HCT116 (cell line): Measurements from ENCODE around the gene HSD17B3. TPM values are rescaled to one million over a fixed set of nuclear protein-coding genes. Genes with fewer than 3 reads are reported as not detected.

ENCODE experiments used
- ATAC-seq: fragments of 200-7000 bp; cut with Tn5 transposase; 2 replicates; pipeline ENCODE4 v1.9.1; 2020; ENCODE audit warnings: mild to moderate bottlenecking, moderate library complexity
- BruUV-seq: library from RNA; stranded (reverse); fragments of 400-500 nt; replicated peaks from 2 replicates; lab custom pipeline; 2021; lab: Mats Ljungman, UMichigan
- CTCF ChIA-PET: fragments of 300-600 bp; sonication (Branson Sonifier 250); formaldehyde crosslinking; loops from one replicate; lab custom pipeline; 2021; ENCODE audit warnings: antibody characterized with exemption; lab: Charles Lee
- POLR2A ChIA-PET: fragments of 300-600, 350-600 bp; sonication (Branson Sonifier 250); formaldehyde crosslinking; loops from one replicate; lab custom pipeline; 2021; ENCODE audit warnings: antibody characterized with exemption; lab: Charles Lee
- RAD21 ChIA-PET, 2 experiments: fragments of 300-600 bp; sonication (Branson Sonifier 250); formaldehyde crosslinking; loops; one replicate each; lab custom pipeline; 2023; ENCODE audit warnings: low total read pairs in 2 of 2; ENCODE audit not compliant: uncharacterized antibody in 2 of 2, unreplicated experiment in 2 of 2, low non-redundant PET in 1 of 2; lab: Charles Lee
- DNase-seq: peaks from one replicate; pipeline ENCODE4 v3.0.0-alpha.2; 2010; ENCODE audit warnings: low read depth, low spot score
- H2AFZ ChIP-seq: fragments of 200-600 bp; shearing (Covaris generic), sonication (generic); 2 replicates; pipeline ENCODE4 v1.6.1; 2017; ENCODE audit warnings: low read depth, mixed run types, mixed read lengths, antibody characterized with exemption, low read length; ENCODE audit not compliant: poor library complexity, severe bottlenecking
- H3K27ac ChIP-seq: 2 replicates; pipeline ENCODE4 v1.5.1; 2012; ENCODE audit warnings: low read depth, low read length
- H3K27me3 ChIP-seq: fragments of 200-600 bp; sonication (generic); 2 replicates; pipeline ENCODE4 v1.6.1; 2016; ENCODE audit warnings: mixed run types, low read length, mixed read lengths; ENCODE audit not compliant: insufficient read depth
- H3K36me3 ChIP-seq, 2 experiments: fragments of 200-500 bp in 1 of 2; fragments of 200-600 bp in 1 of 2; sonication (Bioruptor generic) in 1 of 2; sonication (generic) in 1 of 2; 2 replicates each; pipeline versions ENCODE4 v1.5.1 to v1.6.1; 2014 to 2016; ENCODE audit warnings: low read length in 2 of 2, inconsistent platforms in 1 of 2, mixed read lengths in 1 of 2, mixed run types in 1 of 2; ENCODE audit not compliant: insufficient read depth in 2 of 2, control insufficient read depth in 1 of 2
- H3K4me1 ChIP-seq, 2 experiments: fragments of 200-600 bp in 1 of 2; sonication (generic) in 1 of 2; 2 replicates each; pipeline versions ENCODE4 v1.5.1 to v1.6.1; 2012 to 2017; ENCODE audit warnings: low read length in 2 of 2, inconsistent platforms in 1 of 2, mild to moderate bottlenecking in 1 of 2, mixed read lengths in 1 of 2, mixed run types in 1 of 2, moderate library complexity in 1 of 2; ENCODE audit not compliant: insufficient read depth in 2 of 2, control insufficient read depth in 1 of 2
- H3K4me2 ChIP-seq: fragments of 200-600 bp; sonication (generic); 2 replicates; pipeline ENCODE4 v1.6.1; 2017; ENCODE audit warnings: mixed run types, low read length, mixed read lengths
- H3K4me3 ChIP-seq, 2 experiments: fragments of 200-600 bp in 1 of 2; sonication (generic) in 1 of 2; replicated peaks in 1 of 2; 2 replicates each; pipeline ENCODE4 v1.5.1; 2011 to 2016; ENCODE audit warnings: low read length in 2 of 2, control low read depth in 1 of 2, low read depth in 1 of 2, mild to moderate bottlenecking in 1 of 2, mixed read lengths in 1 of 2, mixed run types in 1 of 2
- H3K79me2 ChIP-seq: fragments of 200-600 bp; sonication (generic); 2 replicates; pipeline ENCODE4 v1.6.1; 2017; ENCODE audit warnings: mild to moderate bottlenecking, mixed run types, low read length, moderate library complexity, mixed read lengths; ENCODE audit not compliant: insufficient read depth
- H3K9ac ChIP-seq: fragments of 200-600 bp; sonication (generic); 2 replicates; pipeline ENCODE4 v1.6.1; 2016; ENCODE audit warnings: low read length, mixed read lengths
- H3K9me2 ChIP-seq: fragments of 200-600 bp; sonication (generic), shearing (Covaris generic); 2 replicates; pipeline ENCODE4 v1.6.1; 2017; ENCODE audit warnings: mixed run types, mild to moderate bottlenecking, moderate library complexity; ENCODE audit not compliant: insufficient read depth
- H3K9me3 ChIP-seq, 2 experiments: fragments of 200-500 bp in 1 of 2; fragments of 200-600 bp in 1 of 2; sonication (Bioruptor generic) in 1 of 2; sonication (generic) in 1 of 2; 2 replicates each; pipeline ENCODE4 v1.6.1; 2014 to 2017; ENCODE audit warnings: low read length in 2 of 2, mixed read lengths in 2 of 2, inconsistent platforms in 1 of 2, low read depth in 1 of 2, mild to moderate bottlenecking in 1 of 2, mixed run types in 1 of 2, moderate library complexity in 1 of 2; ENCODE audit not compliant: control insufficient read depth in 1 of 2, insufficient read depth in 1 of 2
- H4K20me1 ChIP-seq: fragments of 200-600 bp; sonication (generic), shearing (Covaris generic); 2 replicates; pipeline ENCODE4 v1.6.1; 2017; ENCODE audit warnings: mixed run types, mild to moderate bottlenecking, moderate library complexity; ENCODE audit not compliant: insufficient read depth
- CEBPB ChIP-seq: IDR thresholded peaks from 2 replicates; pipeline ENCODE4 v1.6.1; 2012; ENCODE audit warnings: low read depth
- EGR1 ChIP-seq: IDR thresholded peaks from 2 replicates; pipeline ENCODE4 v1.6.1; 2012; ENCODE audit warnings: low read depth
- EZH2 ChIP-seq: fragments of 200-600 bp; sonication (generic); IDR thresholded peaks from 2 replicates; pipeline ENCODE4 v1.6.1; 2017; ENCODE audit warnings: antibody characterized with exemption, mixed run types
- EZH2phosphoT487 ChIP-seq: fragments of 200-600 bp; IDR thresholded peaks from 2 replicates; pipeline ENCODE4 v1.6.1; 2018; ENCODE audit warnings: antibody characterized with exemption, borderline replicate concordance
- JUND ChIP-seq: IDR thresholded peaks from 2 replicates; pipeline ENCODE4 v1.6.1; 2012
- RAD21 ChIP-seq: IDR thresholded peaks from 2 replicates; pipeline ENCODE4 v1.6.1; 2012; ENCODE audit warnings: low read depth, mild to moderate bottlenecking
- SRF ChIP-seq: IDR thresholded peaks from 2 replicates; pipeline ENCODE4 v1.6.1; 2012; ENCODE audit warnings: low read depth
- TCF7L2 ChIP-seq: IDR thresholded peaks from 2 replicates; pipeline ENCODE4 v1.7.0; 2011; ENCODE audit warnings: borderline replicate concordance, inconsistent platforms; ENCODE audit not compliant: insufficient read depth, insufficient read length; ENCODE audit errors: extremely low read depth
- YY1 ChIP-seq: IDR thresholded peaks from 2 replicates; pipeline ENCODE4 v1.6.1; 2011; ENCODE audit warnings: low read length, low read depth, moderate library complexity, mild to moderate bottlenecking; ENCODE audit not compliant: insufficient replicate concordance; ENCODE audit errors: extremely low read depth
- intact Hi-C: fragments of 100-400 bp; cut with micrococcal nuclease; formaldehyde crosslinking; loops from 2 replicates; pipeline ENCODE4 v1.10.0; 2022
- total RNA-seq: library from RNA; stranded (reverse); gene quantifications from one replicate; pipeline ENCODE4 v1.2.1, GENCODE V29; 2021; ENCODE audit not compliant: unreplicated experiment
- TF ChIP-seq, protein P1 (sequence below): IDR thresholded peaks from 2 replicates; pipeline ENCODE4 v1.6.1; 2012; ENCODE audit warnings: low read depth
- TF ChIP-seq, protein P2 (sequence below), 3 experiments: fragments of 200-600 bp in 1 of 3; sonication (generic) in 1 of 3; IDR thresholded peaks in 2 of 3; conservative IDR thresholded peaks in 1 of 3; 2 replicates each; pipeline ENCODE4 v1.5.1; 2012 to 2017; ENCODE audit warnings: low read depth in 2 of 3, low read length in 2 of 3, antibody characterized with exemption in 1 of 3, borderline replicate concordance in 1 of 3, control low read depth in 1 of 3, mild to moderate bottlenecking in 1 of 3, mixed read lengths in 1 of 3, mixed run types in 1 of 3, moderate library complexity in 1 of 3; ENCODE audit not compliant: insufficient read depth in 1 of 3
- TF ChIP-seq, protein P3 (sequence below): IDR thresholded peaks from 2 replicates; pipeline ENCODE4 v1.6.1; 2012
- TF ChIP-seq, protein P4 (sequence below): IDR thresholded peaks from 2 replicates; pipeline ENCODE4 v1.6.1; 2011; ENCODE audit warnings: mild to moderate bottlenecking, low read length, moderate library complexity; ENCODE audit not compliant: insufficient replicate concordance; ENCODE audit errors: extremely low read depth
- TF ChIP-seq, protein P5 (sequence below): IDR thresholded peaks from 2 replicates; pipeline ENCODE4 v1.6.1; 2012

HSD17B3 gene
- total RNA-seq, 1 experiment from 2014 or later, result 0.37 TPM

DNA sequence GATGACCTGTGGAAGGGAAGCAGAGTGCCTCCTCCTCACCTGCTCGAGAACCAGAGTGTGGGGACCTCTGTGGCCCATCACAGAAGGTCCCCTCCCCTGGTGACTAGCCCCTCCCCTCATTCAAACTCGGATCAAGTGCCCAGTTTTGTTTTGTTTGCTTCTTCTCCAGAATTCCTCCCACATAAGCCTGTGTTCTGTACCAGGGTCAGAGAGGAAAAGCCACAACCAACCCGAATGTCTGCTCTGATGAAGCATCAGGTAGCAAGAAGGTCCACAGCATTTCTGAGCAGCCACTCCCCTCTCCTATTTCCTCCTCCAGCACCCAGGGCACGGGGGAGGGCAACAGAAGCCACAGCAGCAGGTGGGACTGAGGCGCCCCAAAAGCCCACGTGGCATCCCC, 58.2 kb downstream of the HSD17B3 start:
- no peak for DNase-seq
- H3K27me3 ChIP-seq, result no peaks in the 10 kb centered on the region; the same call in 1 of the 2 replicates
- BruUV-seq, result no TSS peak

More for the DNA sequence above, 58.2 kb downstream of the HSD17B3 start:
- no peak overlapping the region for H3K9ac ChIP-seq
- no peaks in the 10 kb centered on the region for H3K36me3 ChIP-seq
- POLR2A ChIA-PET, result no interaction called here
- no peaks in the 10 kb centered on the region for H3K79me2 ChIP-seq
- TF ChIP-seq, protein P1, sequence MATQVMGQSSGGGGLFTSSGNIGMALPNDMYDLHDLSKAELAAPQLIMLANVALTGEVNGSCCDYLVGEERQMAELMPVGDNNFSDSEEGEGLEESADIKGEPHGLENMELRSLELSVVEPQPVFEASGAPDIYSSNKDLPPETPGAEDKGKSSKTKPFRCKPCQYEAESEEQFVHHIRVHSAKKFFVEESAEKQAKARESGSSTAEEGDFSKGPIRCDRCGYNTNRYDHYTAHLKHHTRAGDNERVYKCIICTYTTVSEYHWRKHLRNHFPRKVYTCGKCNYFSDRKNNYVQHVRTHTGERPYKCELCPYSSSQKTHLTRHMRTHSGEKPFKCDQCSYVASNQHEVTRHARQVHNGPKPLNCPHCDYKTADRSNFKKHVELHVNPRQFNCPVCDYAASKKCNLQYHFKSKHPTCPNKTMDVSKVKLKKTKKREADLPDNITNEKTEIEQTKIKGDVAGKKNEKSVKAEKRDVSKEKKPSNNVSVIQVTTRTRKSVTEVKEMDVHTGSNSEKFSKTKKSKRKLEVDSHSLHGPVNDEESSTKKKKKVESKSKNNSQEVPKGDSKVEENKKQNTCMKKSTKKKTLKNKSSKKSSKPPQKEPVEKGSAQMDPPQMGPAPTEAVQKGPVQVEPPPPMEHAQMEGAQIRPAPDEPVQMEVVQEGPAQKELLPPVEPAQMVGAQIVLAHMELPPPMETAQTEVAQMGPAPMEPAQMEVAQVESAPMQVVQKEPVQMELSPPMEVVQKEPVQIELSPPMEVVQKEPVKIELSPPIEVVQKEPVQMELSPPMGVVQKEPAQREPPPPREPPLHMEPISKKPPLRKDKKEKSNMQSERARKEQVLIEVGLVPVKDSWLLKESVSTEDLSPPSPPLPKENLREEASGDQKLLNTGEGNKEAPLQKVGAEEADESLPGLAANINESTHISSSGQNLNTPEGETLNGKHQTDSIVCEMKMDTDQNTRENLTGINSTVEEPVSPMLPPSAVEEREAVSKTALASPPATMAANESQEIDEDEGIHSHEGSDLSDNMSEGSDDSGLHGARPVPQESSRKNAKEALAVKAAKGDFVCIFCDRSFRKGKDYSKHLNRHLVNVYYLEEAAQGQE, result no peak
- TF ChIP-seq CEBPB (no peak), JUND (no peak), RAD21 (no peak), TCF7L2 (no peak), EGR1 (no peak), YY1 (no peak), EZH2phosphoT487 (no peak), EZH2 (no peak), SRF (no peak)
- TF ChIP-seq, protein P2, sequence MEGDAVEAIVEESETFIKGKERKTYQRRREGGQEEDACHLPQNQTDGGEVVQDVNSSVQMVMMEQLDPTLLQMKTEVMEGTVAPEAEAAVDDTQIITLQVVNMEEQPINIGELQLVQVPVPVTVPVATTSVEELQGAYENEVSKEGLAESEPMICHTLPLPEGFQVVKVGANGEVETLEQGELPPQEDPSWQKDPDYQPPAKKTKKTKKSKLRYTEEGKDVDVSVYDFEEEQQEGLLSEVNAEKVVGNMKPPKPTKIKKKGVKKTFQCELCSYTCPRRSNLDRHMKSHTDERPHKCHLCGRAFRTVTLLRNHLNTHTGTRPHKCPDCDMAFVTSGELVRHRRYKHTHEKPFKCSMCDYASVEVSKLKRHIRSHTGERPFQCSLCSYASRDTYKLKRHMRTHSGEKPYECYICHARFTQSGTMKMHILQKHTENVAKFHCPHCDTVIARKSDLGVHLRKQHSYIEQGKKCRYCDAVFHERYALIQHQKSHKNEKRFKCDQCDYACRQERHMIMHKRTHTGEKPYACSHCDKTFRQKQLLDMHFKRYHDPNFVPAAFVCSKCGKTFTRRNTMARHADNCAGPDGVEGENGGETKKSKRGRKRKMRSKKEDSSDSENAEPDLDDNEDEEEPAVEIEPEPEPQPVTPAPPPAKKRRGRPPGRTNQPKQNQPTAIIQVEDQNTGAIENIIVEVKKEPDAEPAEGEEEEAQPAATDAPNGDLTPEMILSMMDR (IDR thresholded peaks at IDR 0.05 in 2 of 3, conservative IDR thresholded peaks at IDR 0.05 in 1 of 3; ENCODE audit: borderline replicate concordance in 1 of 3, insufficient read depth in 1 of 3, low read depth in 2 of 3, low read length in 2 of 3), result no peak
- TF ChIP-seq, protein P3, sequence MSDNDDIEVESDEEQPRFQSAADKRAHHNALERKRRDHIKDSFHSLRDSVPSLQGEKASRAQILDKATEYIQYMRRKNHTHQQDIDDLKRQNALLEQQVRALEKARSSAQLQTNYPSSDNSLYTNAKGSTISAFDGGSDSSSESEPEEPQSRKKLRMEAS, result no peak
- TF ChIP-seq, protein P4, sequence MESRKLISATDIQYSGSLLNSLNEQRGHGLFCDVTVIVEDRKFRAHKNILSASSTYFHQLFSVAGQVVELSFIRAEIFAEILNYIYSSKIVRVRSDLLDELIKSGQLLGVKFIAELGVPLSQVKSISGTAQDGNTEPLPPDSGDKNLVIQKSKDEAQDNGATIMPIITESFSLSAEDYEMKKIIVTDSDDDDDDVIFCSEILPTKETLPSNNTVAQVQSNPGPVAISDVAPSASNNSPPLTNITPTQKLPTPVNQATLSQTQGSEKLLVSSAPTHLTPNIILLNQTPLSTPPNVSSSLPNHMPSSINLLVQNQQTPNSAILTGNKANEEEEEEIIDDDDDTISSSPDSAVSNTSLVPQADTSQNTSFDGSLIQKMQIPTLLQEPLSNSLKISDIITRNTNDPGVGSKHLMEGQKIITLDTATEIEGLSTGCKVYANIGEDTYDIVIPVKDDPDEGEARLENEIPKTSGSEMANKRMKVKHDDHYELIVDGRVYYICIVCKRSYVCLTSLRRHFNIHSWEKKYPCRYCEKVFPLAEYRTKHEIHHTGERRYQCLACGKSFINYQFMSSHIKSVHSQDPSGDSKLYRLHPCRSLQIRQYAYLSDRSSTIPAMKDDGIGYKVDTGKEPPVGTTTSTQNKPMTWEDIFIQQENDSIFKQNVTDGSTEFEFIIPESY, result no peak
- TF ChIP-seq, protein P5, sequence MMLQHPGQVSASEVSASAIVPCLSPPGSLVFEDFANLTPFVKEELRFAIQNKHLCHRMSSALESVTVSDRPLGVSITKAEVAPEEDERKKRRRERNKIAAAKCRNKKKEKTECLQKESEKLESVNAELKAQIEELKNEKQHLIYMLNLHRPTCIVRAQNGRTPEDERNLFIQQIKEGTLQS, result no peak
- intact Hi-C loops, result no loop called here
- no peak overlapping the region for H3K4me2 ChIP-seq
- no peak overlapping the region for H2AFZ ChIP-seq
- ATAC-seq, result no peak
- H4K20me1 ChIP-seq, result no peaks in the 10 kb centered on the region
- RAD21 ChIA-PET, result no interaction called here
- H3K4me3 ChIP-seq, result no peak overlapping the region
- no peaks in the 10 kb centered on the region for H3K9me3 ChIP-seq
- H3K4me1 ChIP-seq, result peaks cover 17 to 25% of the 10 kb centered on the region in 2 experiments
- CTCF ChIA-PET, result interaction anchor here (2.7 to 3.8 kb wide), 2 partner anchors 11 to 74 kb away, joined by 13 to 16 read pairs; no protein-coding TSS in a partner anchor
- no peak overlapping the region for H3K27ac ChIP-seq
- H3K9me2 ChIP-seq, result no peaks in the 10 kb centered on the region
